K562 (cell line): ENCODE results near the gene C1orf216. TPM values are rescaled to one million over a fixed set of nuclear protein-coding genes. Genes with fewer than 3 reads are reported as not detected.

Experiments
- ATAC-seq: fragments of 200-7000 bp; cut with Tn5 transposase; 3 replicates; pipeline ENCODE4 v1.9.1; 2020; ENCODE audit warnings: moderate library complexity
- BruUV-seq: library from RNA; stranded (reverse); fragments of 400-500 nt; replicated peaks from 2 replicates; lab custom pipeline; 2021; lab: Mats Ljungman, UMichigan
- CTCF ChIA-PET: fragments of 300-600 bp; formaldehyde crosslinking; extraction: SDS; loops from one replicate; lab custom pipeline; 2021; ENCODE audit warnings: low intra/inter-chr PET ratio; lab: Yijun Ruan, JAX
- POLR2A ChIA-PET: fragments of 300-600, 350-650 bp; sonication (Branson Sonifier 250); formaldehyde crosslinking; extraction: SDS; loops from one replicate; lab custom pipeline; 2021; ENCODE audit warnings: antibody characterized with exemption, inconsistent platforms; lab: Yijun Ruan, JAX
- DNase-seq, 4 experiments: peaks; one replicate each; pipeline versions ENCODE4 v3.0.0 to v3.0.0-alpha.2; 2011 to 2018; ENCODE audit warnings: low spot score in 3 of 4, mixed read lengths in 3 of 4; ENCODE audit errors: extremely low read depth in 1 of 4
- FAIRE-seq: peaks from 2 replicates; lab custom pipeline; 2011; peaks lifted over from hg19 to GRCh38; lab: Jason Lieb, UNC
- H2AFZ ChIP-seq: 2 replicates; pipeline ENCODE4 v1.6.0; 2011; ENCODE audit warnings: low read depth, low read length, control low read depth, inconsistent platforms
- H3K27ac ChIP-seq: fragments of 200-600 bp; 3 replicates; pipeline ENCODE4 v1.8.0; 2011; ENCODE audit warnings: low read depth, mild to moderate bottlenecking, control low read depth, inconsistent platforms, low read length, moderate library complexity, mixed read lengths; ENCODE audit errors: extremely low read depth
- H3K27me3 ChIP-seq, 2 experiments: fragments of 300-600 bp in 1 of 2; 2 replicates in 1 of 2; 3 replicates in 1 of 2; pipeline versions ENCODE4 v1.6.0 to v1.8.0; 2011; ENCODE audit warnings: inconsistent platforms in 2 of 2, low read length in 2 of 2, mild to moderate bottlenecking in 1 of 2, mixed read lengths in 1 of 2, moderate library complexity in 1 of 2; ENCODE audit not compliant: control insufficient read depth in 2 of 2, insufficient read depth in 2 of 2
- H3K36me3 ChIP-seq: fragments of 300-600 bp; 3 replicates; pipeline ENCODE4 v1.8.0; 2011; ENCODE audit warnings: mild to moderate bottlenecking, low read length, inconsistent platforms; ENCODE audit not compliant: control insufficient read depth, insufficient read depth
- H3K4me1 ChIP-seq, 2 experiments: fragments of 200-600 bp in 1 of 2; replicated peaks in 1 of 2; 2 replicates in 1 of 2; 3 replicates in 1 of 2; pipeline versions ENCODE4 v1.5.1 to v1.8.0; 2011; ENCODE audit warnings: inconsistent platforms in 2 of 2, low read length in 2 of 2, mild to moderate bottlenecking in 1 of 2, mixed read lengths in 1 of 2, moderate library complexity in 1 of 2; ENCODE audit not compliant: control insufficient read depth in 2 of 2, insufficient read depth in 2 of 2
- H3K4me2 ChIP-seq: 2 replicates; pipeline ENCODE4 v1.6.1; 2011; ENCODE audit warnings: low read length, control low read depth, inconsistent platforms, mixed read lengths; ENCODE audit not compliant: insufficient read depth
- H3K4me3 ChIP-seq: fragments of 200-600 bp; sonication (generic), shearing (Covaris generic); 2 replicates; pipeline ENCODE4 v1.5.1; 2016; ENCODE audit warnings: control low read depth, inconsistent platforms
- H3K79me2 ChIP-seq: fragments of 200-600 bp; 3 replicates; pipeline ENCODE4 v1.8.0; 2011; ENCODE audit warnings: low read length, inconsistent platforms; ENCODE audit not compliant: control insufficient read depth, insufficient read depth
- H3K9ac ChIP-seq, 2 experiments: 2 replicates each; pipeline versions ENCODE4 v1.6.0 to v1.6.1; 2011; ENCODE audit warnings: low read depth in 2 of 2, low read length in 2 of 2, control low read depth in 1 of 2, inconsistent platforms in 1 of 2, mild to moderate bottlenecking in 1 of 2, mixed read lengths in 1 of 2; ENCODE audit not compliant: insufficient read depth in 1 of 2
- H3K9me1 ChIP-seq: one replicate; pipeline ENCODE4 v1.6.0; 2011; ENCODE audit warnings: inconsistent platforms, mild to moderate bottlenecking, low read length, moderate library complexity; ENCODE audit not compliant: control insufficient read depth, insufficient read depth
- H3K9me3 ChIP-seq: replicated peaks from 2 replicates; pipeline ENCODE4 v1.5.1; 2011; ENCODE audit warnings: low read depth, low read length, inconsistent platforms; ENCODE audit not compliant: control insufficient read depth, insufficient read depth
- H4K20me1 ChIP-seq: replicated peaks from 2 replicates; pipeline ENCODE4 v1.6.1; 2011; ENCODE audit warnings: low read length, inconsistent platforms, mixed read lengths; ENCODE audit not compliant: control insufficient read depth, insufficient read depth
- MAZ ChIP-seq, 2 experiments: fragments of 450-650 bp in 1 of 2; sonication (generic) in 1 of 2; formaldehyde crosslinking; IDR thresholded peaks in 1 of 2; conservative IDR thresholded peaks in 1 of 2; 2 replicates each; pipeline versions ENCODE4 v1.4.0 to v1.5.0; 2020; ENCODE audit warnings: mild to moderate bottlenecking in 1 of 2, missing genetic modification reagents in 1 of 2
- POLR2AphosphoS2 ChIP-seq: IDR thresholded peaks from 2 replicates; pipeline ENCODE4 v1.6.1; 2012; ENCODE audit warnings: low read length, improper control_type of control experiment
- STAT5B ChIP-seq: fragments of 250-450 bp; sonication (Bioruptor Pico); IDR thresholded peaks from 2 replicates; pipeline ENCODE4 v1.8.0; 2021; ENCODE audit warnings: mild to moderate bottlenecking, inconsistent platforms
- SUPT5H ChIP-seq: fragments of 450-650 bp; IDR thresholded peaks from 2 replicates; pipeline ENCODE4 v1.6.1; 2016
- ZBED1 ChIP-seq: IDR thresholded peaks from 2 replicates; pipeline ENCODE4 v1.6.1; 2014
- ZNF134 ChIP-seq: fragments of 250-450 bp; sonication (Bioruptor Pico); conservative IDR thresholded peaks from 2 replicates; pipeline ENCODE4 v1.4.0; 2020
- WGBS: fragments of 100-300 bp; shearing (Covaris generic); methylation state at CpG from one replicate; pipeline ENCODE4 v1.1.6; 2016; ENCODE audit warnings: low coverage, mixed read lengths; ENCODE audit not compliant: insufficient coverage; ENCODE audit errors: missing lambda C conversion rate; 5-methylcytosine and 5-hydroxymethylcytosine counted together
- in situ Hi-C: fragments of 300-500 bp; cut with MboI; formaldehyde crosslinking; loops from 4 replicates; pipeline ENCODE4 v1.15.0; 2018; ENCODE audit warnings: inconsistent platforms, mixed read lengths
- intact Hi-C: fragments of 100-400 bp; cut with micrococcal nuclease; formaldehyde crosslinking; loops from 2 replicates; pipeline ENCODE4 v1.14.2; 2022
- polyA plus RNA-seq, 8 experiments: library from polyadenylated mRNA; depleted of rRNA in 4 of 8; stranded (reverse) in 5 of 8; unstranded in 3 of 8; fragments of >200 nt; fragmentation: Nextera tagmentation in 2 of 8; fragmentation: Illumina TruSeq in 1 of 8; extraction: Ambion mirVana in 2 of 8; extraction: Trizol in 1 of 8; gene quantifications; 2 replicates each; pipeline versions ENCODE4 v1.2.1 to v1.2.3, GENCODE V29; 2011 to 2014; ENCODE audit warnings: inconsistent platforms in 1 of 8, missing spikeins in 1 of 8
- total RNA-seq, 7 experiments: library from RNA; depleted of rRNA in 6 of 7; stranded (reverse); fragments of >200 nt in 6 of 7; fragmentation: Illumina TruSeq in 2 of 7; extraction: Trizol in 2 of 7; gene quantifications; 2 replicates each; pipeline versions ENCODE4 v1.2.1 to v1.2.3, GENCODE V29; 2011 to 2021; ENCODE audit warnings: low replicate concordance in 1 of 7
- TF ChIP-seq, protein P1 (sequence below): sonication (generic); formaldehyde crosslinking; IDR thresholded peaks from 2 replicates; pipeline ENCODE4 v1.8.0; 2023; ENCODE audit warnings: missing genetic modification reagents, mild to moderate bottlenecking, borderline replicate concordance
- TF ChIP-seq, protein P2 (sequence below): IDR thresholded peaks from 3 replicates; pipeline ENCODE4 v1.6.1; 2011; ENCODE audit warnings: borderline replicate concordance, mild to moderate bottlenecking; ENCODE audit not compliant: insufficient read length, insufficient read depth
- TF ChIP-seq, protein P3 (sequence below): fragments of 250-450 bp; sonication (Bioruptor Pico); IDR thresholded peaks from 2 replicates; pipeline ENCODE4 v1.8.0; 2022; ENCODE audit warnings: moderate library complexity, mild to moderate bottlenecking, inconsistent platforms
- TF ChIP-seq, protein P4 (sequence below): fragments of 450-650 bp; IDR thresholded peaks from 2 replicates; pipeline ENCODE4 v1.7.1; 2018; ENCODE audit warnings: mild to moderate bottlenecking, low read depth; ENCODE audit not compliant: partially characterized antibody

C1orf216 gene
- total and polyA plus RNA-seq, 9 of the 15 experiments (the other 6 are each of a cell fraction or from before 2014, with no cell fraction given) = 3.4 to 25.1 (median 15.0) TPM

DNA sequence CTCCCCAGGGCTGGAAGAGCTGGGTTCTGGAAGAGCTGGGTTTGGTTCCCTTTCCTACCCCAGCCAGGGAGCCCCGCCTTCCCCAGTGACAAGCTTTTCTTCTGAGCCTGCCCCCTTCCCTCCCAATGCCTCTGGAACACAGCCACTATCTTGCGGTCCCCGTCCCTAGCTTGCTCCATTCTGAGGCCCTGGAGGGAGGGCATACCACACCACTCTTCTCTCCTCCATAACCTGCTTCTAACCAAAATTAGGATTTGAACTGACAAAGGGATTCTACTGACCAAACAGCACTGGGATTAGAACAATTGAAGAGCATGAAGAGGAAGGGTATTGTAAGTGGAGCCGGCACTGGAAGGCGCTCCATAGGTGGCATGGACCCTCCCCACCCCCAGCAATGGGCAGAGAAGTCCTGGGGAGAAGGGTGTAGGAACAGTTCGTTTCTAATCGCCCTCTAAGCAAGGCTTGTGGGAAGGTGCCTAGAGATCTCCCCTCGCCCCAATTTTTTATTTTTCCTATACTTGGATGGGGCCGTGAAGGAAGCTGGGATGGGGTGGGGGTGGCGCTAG, 690 bp downstream of the C1orf216 start:
- TSS peak; percentile 98 for BruUV-seq
- intact Hi-C loops (loop anchor here (2.0 to 5.0 kb wide), 3 partner anchors 57 to 266 kb away; partner anchors contain the start of gene PSMB2), in situ Hi-C loops (no loop called here)
- Histone ChIP-seq H4K20me1 (peaks cover 14% of the 10 kb centered on the region), H3K9me1 (peaks cover 18% of the 10 kb centered on the region), H3K4me1 (peaks cover 19 to 23% of the 10 kb centered on the region in 2 experiments; a peak in 4 of 5 replicates), H3K9me3 (no peaks in the 10 kb centered on the region), H2AFZ (peak overlapping the region; percentile 97), H3K79me2 (peaks cover 32% of the 10 kb centered on the region; the same call in 2 of the 3 replicates), H3K36me3 (peaks cover 38% of the 10 kb centered on the region), H3K9ac (peak overlapping the region; percentile 80 to 99), H3K4me3 (peak overlapping the region; percentile 75), H3K27me3 (no peaks in the 10 kb centered on the region), H3K27ac (peak overlapping the region; percentile 91), H3K4me2 (peak overlapping the region; percentile 89)
- ATAC-seq (peak; percentile 80), DNase-seq (peak; percentile 76 to 87 (median 80)), FAIRE-seq (peak; percentile 75)
- ChIA-PET POLR2A (interaction anchor here (0.5 to 3.9 kb wide), 17 partner anchors 9 to 869 kb away, joined by 3 to 18 read pairs (median 4); partner anchors contain the start of genes CLSPN, KIAA0319L and NCDN), CTCF (no interaction called here)
- WGBS = 2% methylated on average over 9 of the region's 10 CpGs
- TF ChIP-seq MAZ (CRISPR knock-in tag; conservative IDR thresholded peaks at IDR 0.05 in 1 of 2, IDR thresholded peaks at IDR 0.05 in 1 of 2) = peak in 1 of 2 experiments; percentile 33; a peak in 1 of 4 replicates
- TF ChIP-seq, protein P1, sequence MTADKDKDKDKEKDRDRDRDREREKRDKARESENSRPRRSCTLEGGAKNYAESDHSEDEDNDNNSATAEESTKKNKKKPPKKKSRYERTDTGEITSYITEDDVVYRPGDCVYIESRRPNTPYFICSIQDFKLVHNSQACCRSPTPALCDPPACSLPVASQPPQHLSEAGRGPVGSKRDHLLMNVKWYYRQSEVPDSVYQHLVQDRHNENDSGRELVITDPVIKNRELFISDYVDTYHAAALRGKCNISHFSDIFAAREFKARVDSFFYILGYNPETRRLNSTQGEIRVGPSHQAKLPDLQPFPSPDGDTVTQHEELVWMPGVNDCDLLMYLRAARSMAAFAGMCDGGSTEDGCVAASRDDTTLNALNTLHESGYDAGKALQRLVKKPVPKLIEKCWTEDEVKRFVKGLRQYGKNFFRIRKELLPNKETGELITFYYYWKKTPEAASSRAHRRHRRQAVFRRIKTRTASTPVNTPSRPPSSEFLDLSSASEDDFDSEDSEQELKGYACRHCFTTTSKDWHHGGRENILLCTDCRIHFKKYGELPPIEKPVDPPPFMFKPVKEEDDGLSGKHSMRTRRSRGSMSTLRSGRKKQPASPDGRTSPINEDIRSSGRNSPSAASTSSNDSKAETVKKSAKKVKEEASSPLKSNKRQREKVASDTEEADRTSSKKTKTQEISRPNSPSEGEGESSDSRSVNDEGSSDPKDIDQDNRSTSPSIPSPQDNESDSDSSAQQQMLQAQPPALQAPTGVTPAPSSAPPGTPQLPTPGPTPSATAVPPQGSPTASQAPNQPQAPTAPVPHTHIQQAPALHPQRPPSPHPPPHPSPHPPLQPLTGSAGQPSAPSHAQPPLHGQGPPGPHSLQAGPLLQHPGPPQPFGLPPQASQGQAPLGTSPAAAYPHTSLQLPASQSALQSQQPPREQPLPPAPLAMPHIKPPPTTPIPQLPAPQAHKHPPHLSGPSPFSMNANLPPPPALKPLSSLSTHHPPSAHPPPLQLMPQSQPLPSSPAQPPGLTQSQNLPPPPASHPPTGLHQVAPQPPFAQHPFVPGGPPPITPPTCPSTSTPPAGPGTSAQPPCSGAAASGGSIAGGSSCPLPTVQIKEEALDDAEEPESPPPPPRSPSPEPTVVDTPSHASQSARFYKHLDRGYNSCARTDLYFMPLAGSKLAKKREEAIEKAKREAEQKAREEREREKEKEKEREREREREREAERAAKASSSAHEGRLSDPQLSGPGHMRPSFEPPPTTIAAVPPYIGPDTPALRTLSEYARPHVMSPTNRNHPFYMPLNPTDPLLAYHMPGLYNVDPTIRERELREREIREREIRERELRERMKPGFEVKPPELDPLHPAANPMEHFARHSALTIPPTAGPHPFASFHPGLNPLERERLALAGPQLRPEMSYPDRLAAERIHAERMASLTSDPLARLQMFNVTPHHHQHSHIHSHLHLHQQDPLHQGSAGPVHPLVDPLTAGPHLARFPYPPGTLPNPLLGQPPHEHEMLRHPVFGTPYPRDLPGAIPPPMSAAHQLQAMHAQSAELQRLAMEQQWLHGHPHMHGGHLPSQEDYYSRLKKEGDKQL (CRISPR knock-in tag) = no peak
- no peak for TF ChIP-seq STAT5B (CRISPR knock-in tag)
- TF ChIP-seq, protein P2, sequence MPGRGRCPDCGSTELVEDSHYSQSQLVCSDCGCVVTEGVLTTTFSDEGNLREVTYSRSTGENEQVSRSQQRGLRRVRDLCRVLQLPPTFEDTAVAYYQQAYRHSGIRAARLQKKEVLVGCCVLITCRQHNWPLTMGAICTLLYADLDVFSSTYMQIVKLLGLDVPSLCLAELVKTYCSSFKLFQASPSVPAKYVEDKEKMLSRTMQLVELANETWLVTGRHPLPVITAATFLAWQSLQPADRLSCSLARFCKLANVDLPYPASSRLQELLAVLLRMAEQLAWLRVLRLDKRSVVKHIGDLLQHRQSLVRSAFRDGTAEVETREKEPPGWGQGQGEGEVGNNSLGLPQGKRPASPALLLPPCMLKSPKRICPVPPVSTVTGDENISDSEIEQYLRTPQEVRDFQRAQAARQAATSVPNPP = no peak
- TF ChIP-seq POLR2AphosphoS2 = no peak
- TF ChIP-seq ZNF134 (CRISPR knock-in tag) = no peak
- peak; percentile 57 for TF ChIP-seq SUPT5H
- TF ChIP-seq, protein P3, sequence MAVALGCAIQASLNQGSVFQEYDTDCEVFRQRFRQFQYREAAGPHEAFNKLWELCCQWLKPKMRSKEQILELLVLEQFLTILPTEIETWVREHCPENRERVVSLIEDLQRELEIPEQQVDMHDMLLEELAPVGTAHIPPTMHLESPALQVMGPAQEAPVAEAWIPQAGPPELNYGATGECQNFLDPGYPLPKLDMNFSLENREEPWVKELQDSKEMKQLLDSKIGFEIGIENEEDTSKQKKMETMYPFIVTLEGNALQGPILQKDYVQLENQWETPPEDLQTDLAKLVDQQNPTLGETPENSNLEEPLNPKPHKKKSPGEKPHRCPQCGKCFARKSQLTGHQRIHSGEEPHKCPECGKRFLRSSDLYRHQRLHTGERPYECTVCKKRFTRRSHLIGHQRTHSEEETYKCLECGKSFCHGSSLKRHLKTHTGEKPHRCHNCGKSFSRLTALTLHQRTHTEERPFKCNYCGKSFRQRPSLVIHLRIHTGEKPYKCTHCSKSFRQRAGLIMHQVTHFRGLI (CRISPR knock-in tag) = no peak
- TF ChIP-seq, protein P4, sequence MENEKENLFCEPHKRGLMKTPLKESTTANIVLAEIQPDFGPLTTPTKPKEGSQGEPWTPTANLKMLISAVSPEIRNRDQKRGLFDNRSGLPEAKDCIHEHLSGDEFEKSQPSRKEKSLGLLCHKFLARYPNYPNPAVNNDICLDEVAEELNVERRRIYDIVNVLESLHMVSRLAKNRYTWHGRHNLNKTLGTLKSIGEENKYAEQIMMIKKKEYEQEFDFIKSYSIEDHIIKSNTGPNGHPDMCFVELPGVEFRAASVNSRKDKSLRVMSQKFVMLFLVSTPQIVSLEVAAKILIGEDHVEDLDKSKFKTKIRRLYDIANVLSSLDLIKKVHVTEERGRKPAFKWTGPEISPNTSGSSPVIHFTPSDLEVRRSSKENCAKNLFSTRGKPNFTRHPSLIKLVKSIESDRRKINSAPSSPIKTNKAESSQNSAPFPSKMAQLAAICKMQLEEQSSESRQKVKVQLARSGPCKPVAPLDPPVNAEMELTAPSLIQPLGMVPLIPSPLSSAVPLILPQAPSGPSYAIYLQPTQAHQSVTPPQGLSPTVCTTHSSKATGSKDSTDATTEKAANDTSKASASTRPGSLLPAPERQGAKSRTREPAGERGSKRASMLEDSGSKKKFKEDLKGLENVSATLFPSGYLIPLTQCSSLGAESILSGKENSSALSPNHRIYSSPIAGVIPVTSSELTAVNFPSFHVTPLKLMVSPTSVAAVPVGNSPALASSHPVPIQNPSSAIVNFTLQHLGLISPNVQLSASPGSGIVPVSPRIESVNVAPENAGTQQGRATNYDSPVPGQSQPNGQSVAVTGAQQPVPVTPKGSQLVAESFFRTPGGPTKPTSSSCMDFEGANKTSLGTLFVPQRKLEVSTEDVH = no peak
- no peak for TF ChIP-seq ZBED1
